ENCODE data around the gene IL1RAPL1.

- no peak for TF ChIP-seq CTCF (IDR thresholded peaks at IDR 0.05)
- no peak for TF ChIP-seq POLR2A (IDR thresholded peaks at IDR 0.05)
- TF ChIP-seq POLR2AphosphoS5 (IDR thresholded peaks at IDR 0.05), result no peak
- no peak for TF ChIP-seq EP300 (IDR thresholded peaks at IDR 0.05)
These were observed 1055.9 kb downstream of the IL1RAPL1 start for GRCh38 chrX:29643181-29643580.
